SU-DHL-6 (cell line): ENCODE measurements around the gene SIL1.

Experiments
- CTCF ChIP-seq: fragments of 200-600 bp; sonication (generic); IDR thresholded peaks from one replicate; pipeline ENCODE4 v1.5.1; 2017; ENCODE audit warnings: antibody characterized with exemption, mild to moderate bottlenecking, low read length, moderate library complexity; ENCODE audit not compliant: insufficient read depth, poor library complexity, severe bottlenecking
- EZH2phosphoT487 ChIP-seq: fragments of 200-600 bp; sonication (generic), shearing (Covaris generic); conservative IDR thresholded peaks from 2 replicates; pipeline ENCODE4 v1.6.1; 2018; ENCODE audit warnings: mild to moderate bottlenecking, antibody characterized with exemption, low read length, moderate library complexity, mixed read lengths

- TF ChIP-seq CTCF: no peak
- TF ChIP-seq EZH2phosphoT487: no peak
Measured at GRCh38 chr5:139104577-139105276, 93.4 kb downstream of the SIL1 start.
